HEK293 (cell line): Measurements from ENCODE around the gene DEDD.

Source experiments
- FEZF1 ChIP-seq: fragments of 450-650 bp; formaldehyde crosslinking; IDR thresholded peaks from 2 replicates; pipeline ENCODE4 v1.5.1; 2016; ENCODE audit warnings: missing biosample characterization, missing genetic modification characterization
- GLIS2 ChIP-seq: fragments of 450-650 bp; formaldehyde crosslinking; IDR thresholded peaks from 2 replicates; pipeline ENCODE4 v1.5.1; 2016; ENCODE audit warnings: missing biosample characterization, missing genetic modification characterization
- HOXC10 ChIP-seq: sonication (generic); formaldehyde crosslinking; IDR thresholded peaks from 2 replicates; pipeline ENCODE4 v1.8.1; 2023; ENCODE audit warnings: mild to moderate bottlenecking, missing genetic modification reagents
- INSM2 ChIP-seq: fragments of 450-650 bp; formaldehyde crosslinking; IDR thresholded peaks from 2 replicates; pipeline ENCODE4 v1.5.1; 2016; ENCODE audit warnings: missing biosample characterization, missing genetic modification characterization
- OSR2 ChIP-seq: fragments of 450-650 bp; formaldehyde crosslinking; IDR thresholded peaks from 2 replicates; pipeline ENCODE4 v1.5.1; 2016; ENCODE audit warnings: missing biosample characterization, missing genetic modification characterization
- PATZ1 ChIP-seq: fragments of 450-650 bp; formaldehyde crosslinking; IDR thresholded peaks from 2 replicates; pipeline ENCODE4 v1.5.1; 2016; ENCODE audit warnings: missing biosample characterization, missing genetic modification characterization
- RBAK ChIP-seq: fragments of 450-650 bp; formaldehyde crosslinking; IDR thresholded peaks from 2 replicates; pipeline ENCODE4 v1.5.1; 2016; ENCODE audit warnings: missing biosample characterization, missing genetic modification characterization
- SP2 ChIP-seq: fragments of 450-650 bp; formaldehyde crosslinking; IDR thresholded peaks from 2 replicates; pipeline ENCODE4 v1.5.1; 2016; ENCODE audit warnings: missing biosample characterization, missing genetic modification characterization
- ZBTB17 ChIP-seq: fragments of 450-650 bp; formaldehyde crosslinking; IDR thresholded peaks from 2 replicates; pipeline ENCODE4 v1.5.1; 2016; ENCODE audit warnings: missing biosample characterization, missing genetic modification characterization
- ZBTB48 ChIP-seq: fragments of 450-650 bp; formaldehyde crosslinking; IDR thresholded peaks from 2 replicates; pipeline ENCODE4 v1.5.1; 2016; ENCODE audit warnings: missing biosample characterization, missing genetic modification characterization
- ZFP37 ChIP-seq: fragments of 450-650 bp; formaldehyde crosslinking; IDR thresholded peaks from 2 replicates; pipeline ENCODE4 v1.5.1; 2016; ENCODE audit warnings: missing biosample characterization, missing genetic modification characterization
- ZIC2 ChIP-seq: fragments of 450-650 bp; formaldehyde crosslinking; IDR thresholded peaks from 2 replicates; pipeline ENCODE4 v1.5.1; 2016; ENCODE audit warnings: missing biosample characterization, missing genetic modification characterization
- ZNF148 ChIP-seq: fragments of 450-650 bp; formaldehyde crosslinking; IDR thresholded peaks from 2 replicates; pipeline ENCODE4 v1.5.0; 2017; ENCODE audit warnings: missing biosample characterization, missing genetic modification characterization, borderline replicate concordance
- ZNF26 ChIP-seq: fragments of 450-650 bp; formaldehyde crosslinking; IDR thresholded peaks from 2 replicates; pipeline ENCODE4 v1.5.1; 2016; ENCODE audit warnings: missing biosample characterization, missing genetic modification characterization
- ZNF280C ChIP-seq: fragments of 450-650 bp; formaldehyde crosslinking; IDR thresholded peaks from 2 replicates; pipeline ENCODE4 v1.5.1; 2016; ENCODE audit warnings: missing biosample characterization, missing genetic modification characterization
- ZNF362 ChIP-seq: fragments of 450-650 bp; formaldehyde crosslinking; IDR thresholded peaks from 2 replicates; pipeline ENCODE4 v1.5.1; 2016; ENCODE audit warnings: missing biosample characterization, missing genetic modification characterization
- ZNF366 ChIP-seq: fragments of 450-650 bp; formaldehyde crosslinking; conservative IDR thresholded peaks from 2 replicates; pipeline ENCODE4 v1.5.1; 2016; ENCODE audit warnings: missing biosample characterization, missing genetic modification characterization
- ZNF404 ChIP-seq: fragments of 450-650 bp; formaldehyde crosslinking; IDR thresholded peaks from 2 replicates; pipeline ENCODE4 v1.5.1; 2017; ENCODE audit warnings: missing biosample characterization, missing genetic modification characterization
- ZNF645 ChIP-seq: fragments of 450-650 bp; formaldehyde crosslinking; IDR thresholded peaks from 2 replicates; pipeline ENCODE4; 2016; ENCODE audit warnings: missing biosample characterization, missing genetic modification characterization
- ZNF791 ChIP-seq: fragments of 450-650 bp; formaldehyde crosslinking; IDR thresholded peaks from 2 replicates; pipeline ENCODE4 v1.5.1; 2016; ENCODE audit warnings: missing biosample characterization, missing genetic modification characterization
- ZNF837 ChIP-seq: fragments of 450-650 bp; formaldehyde crosslinking; IDR thresholded peaks from 2 replicates; pipeline ENCODE4 v1.5.1; 2016; ENCODE audit warnings: missing biosample characterization, missing genetic modification characterization
- ZSCAN16 ChIP-seq: fragments of 450-650 bp; formaldehyde crosslinking; IDR thresholded peaks from 2 replicates; pipeline ENCODE4 v1.5.1; 2016; ENCODE audit warnings: missing biosample characterization, missing genetic modification characterization
- ZXDB ChIP-seq: fragments of 450-650 bp; formaldehyde crosslinking; IDR thresholded peaks from 2 replicates; pipeline ENCODE4 v1.5.1; 2016; ENCODE audit warnings: missing biosample characterization, missing genetic modification characterization

The DEDD gene

GRCh38 chr1:161166669-161167548 is 34.4 kb upstream of the DEDD start (continued):
- no peak for TF ChIP-seq ZNF280C
- TF ChIP-seq ZBTB17 (tag by site-specific recombination), result no peak
- no peak for TF ChIP-seq INSM2
- peak; percentile 60 for TF ChIP-seq ZIC2 (tag by site-specific recombination)
- no peak for TF ChIP-seq ZNF26 (tag by site-specific recombination)
- 0 out of 2 replicates have a peak, but pooled peaks have one; percentile 5 for TF ChIP-seq ZBTB48 (tag by site-specific recombination)
- no peak for TF ChIP-seq PATZ1
- TF ChIP-seq ZNF362 (tag by site-specific recombination), result peak; percentile 75; the same call in 1 of the 2 replicates
- TF ChIP-seq ZXDB (tag by site-specific recombination), result no peak
- TF ChIP-seq GLIS2 (tag by site-specific recombination), result peak; percentile 69
- no peak for TF ChIP-seq ZNF404 (tag by site-specific recombination)
- TF ChIP-seq OSR2, result no peak
- no peak for TF ChIP-seq FEZF1 (tag by site-specific recombination)
- TF ChIP-seq HOXC10 (CRISPR knock-in tag), result no peak
- TF ChIP-seq SP2, result no peak
- TF ChIP-seq ZNF366 (tag by site-specific recombination), result no peak
- no peak for TF ChIP-seq ZNF791
- TF ChIP-seq RBAK (tag by site-specific recombination), result no peak
- no peak for TF ChIP-seq ZNF148 (tag by site-specific recombination)
- TF ChIP-seq ZNF837 (tag by site-specific recombination), result no peak
- TF ChIP-seq ZNF645, result no peak
- 0 out of 2 replicates have a peak, but pooled peaks have one; percentile 14 for TF ChIP-seq ZFP37 (tag by site-specific recombination)
- TF ChIP-seq ZSCAN16 (tag by site-specific recombination), result no peak
